NCI-H1417 treated with DMSO at 0.1 percent for 48 hours (cell line): Measurements from ENCODE around the gene CAPN9.

Source experiments
- DNase-seq: peaks from one replicate; lab custom pipeline; 2025; lab: John Stamatoyannopoulos, UW

The CAPN9 gene

DNA sequence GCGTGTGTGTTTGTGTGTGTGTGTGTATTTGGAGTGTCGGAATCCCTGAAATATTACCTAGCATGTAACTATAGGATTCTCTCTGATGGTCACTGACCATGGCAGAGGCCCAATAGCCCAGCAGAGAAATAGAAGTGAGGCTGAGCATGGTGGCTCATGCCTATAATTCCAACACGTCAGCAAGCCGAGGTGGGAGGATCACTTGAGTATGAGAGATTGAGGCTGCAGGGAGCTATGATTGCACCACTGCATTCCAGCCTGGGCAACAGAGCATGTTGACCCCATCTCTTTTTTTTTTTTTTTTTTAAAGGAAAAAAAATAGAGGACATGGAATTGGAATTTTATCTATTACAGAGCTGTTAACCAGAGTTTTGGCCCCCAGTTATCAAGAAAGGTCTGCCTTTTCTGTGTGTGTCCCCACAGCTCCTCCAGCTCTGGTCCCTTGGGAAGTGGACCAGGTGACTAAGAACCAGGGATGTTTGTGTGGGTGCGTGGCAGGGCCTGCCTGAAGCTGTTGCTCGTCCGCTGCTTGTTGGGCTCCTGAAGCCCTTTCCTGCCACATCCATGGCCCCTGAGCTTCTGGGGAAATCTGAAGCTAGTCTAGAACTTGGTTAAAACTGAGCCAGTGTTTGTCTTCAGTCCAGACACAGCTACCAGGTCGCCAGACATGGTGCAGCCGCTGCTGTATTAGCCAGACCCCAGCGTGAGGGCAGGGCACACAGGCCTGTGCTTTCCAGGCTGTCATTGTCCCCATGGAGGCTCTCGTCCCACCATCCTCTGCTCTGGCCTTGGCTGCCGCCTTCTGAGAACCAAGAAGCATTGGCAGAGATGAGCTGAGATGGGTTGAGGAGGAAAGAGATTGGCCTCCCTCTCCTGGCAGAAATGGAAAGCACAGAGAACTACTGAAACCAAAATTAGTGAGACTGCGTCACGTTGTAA, 25.5 kb downstream of the CAPN9 start:
- DNase-seq, result no peak

DNA sequence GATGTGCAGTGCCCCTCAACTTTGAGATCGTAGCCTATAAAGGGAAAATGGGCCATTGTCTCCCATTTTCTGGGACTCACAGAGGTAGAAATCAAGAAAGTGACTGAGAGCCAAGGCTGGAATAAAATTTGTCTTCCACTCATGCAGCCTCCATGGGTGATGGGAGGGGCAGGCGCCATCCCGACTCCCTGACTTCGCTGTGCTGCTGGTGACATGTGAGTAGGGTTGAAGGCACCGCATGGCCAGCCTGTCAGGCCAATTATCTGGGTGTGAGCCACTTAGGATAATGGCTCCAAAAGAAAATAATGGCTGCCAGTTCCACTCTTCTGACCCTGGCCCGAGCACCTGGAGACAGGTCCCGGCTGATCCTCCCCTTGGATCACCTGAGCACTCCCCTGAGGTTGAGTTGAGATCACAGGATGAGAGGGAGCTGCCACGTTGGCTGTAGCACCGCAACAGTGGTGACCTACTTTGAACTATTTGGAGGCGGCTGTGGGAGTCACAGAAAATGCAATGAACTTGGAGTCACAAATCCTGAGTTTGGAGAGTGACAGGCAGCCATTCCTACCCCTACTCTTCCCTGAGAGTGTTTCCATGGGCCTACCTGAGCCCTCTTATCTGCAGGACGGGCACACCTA, 26.3 kb downstream of the CAPN9 start:
- DNase-seq, result no peak

DNA sequence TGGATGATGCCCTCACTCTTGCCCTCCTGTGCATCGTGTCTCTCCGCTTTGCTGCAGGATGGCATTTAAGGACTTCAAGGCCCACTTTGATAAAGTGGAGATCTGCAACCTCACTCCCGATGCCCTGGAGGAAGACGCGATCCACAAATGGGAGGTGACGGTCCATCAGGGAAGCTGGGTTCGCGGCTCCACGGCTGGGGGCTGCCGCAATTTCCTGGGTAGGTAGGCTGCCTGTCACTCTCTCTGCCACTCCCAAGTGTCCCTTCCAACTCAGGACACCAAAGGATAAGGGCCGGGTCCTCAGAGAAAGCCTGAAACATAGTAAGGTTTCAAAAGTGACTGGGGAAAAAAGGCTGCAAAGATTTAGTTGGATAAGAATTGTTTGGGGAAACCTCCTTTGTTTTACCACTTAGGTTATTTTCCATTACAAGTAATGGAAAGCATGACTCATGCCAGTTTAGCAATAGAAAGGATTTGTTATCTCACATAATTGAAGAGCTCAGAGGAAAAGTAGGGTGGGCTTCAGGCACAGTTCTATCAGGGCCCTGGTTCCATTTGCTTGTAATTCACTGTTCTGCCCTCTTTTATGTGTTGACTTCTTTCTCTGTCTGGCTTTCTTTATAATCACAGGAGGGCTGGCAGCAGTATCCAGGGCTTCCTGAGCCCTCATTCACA, 31.9 kb downstream of the CAPN9 start:
- DNase-seq, result no peak

DNA sequence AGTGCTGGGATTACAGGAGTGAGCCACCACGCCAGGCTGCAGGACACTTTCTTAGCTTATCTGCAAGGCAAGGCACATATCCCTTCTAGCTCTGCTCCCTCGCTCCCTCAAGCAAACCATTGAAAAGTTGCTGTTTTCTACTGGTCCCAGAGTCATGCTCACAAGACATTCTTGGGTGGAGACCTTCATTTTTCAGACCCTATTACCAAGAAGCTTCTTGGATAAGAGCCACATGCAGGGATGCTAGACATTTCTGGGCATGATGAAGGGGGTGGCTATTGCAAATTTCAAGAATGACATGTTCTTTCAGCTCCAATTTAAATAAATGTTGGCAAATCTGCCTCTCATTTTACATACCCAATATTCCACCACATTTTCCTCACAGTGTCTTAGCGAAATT, 33.9 kb downstream of the CAPN9 start:
- no peak for DNase-seq

DNA sequence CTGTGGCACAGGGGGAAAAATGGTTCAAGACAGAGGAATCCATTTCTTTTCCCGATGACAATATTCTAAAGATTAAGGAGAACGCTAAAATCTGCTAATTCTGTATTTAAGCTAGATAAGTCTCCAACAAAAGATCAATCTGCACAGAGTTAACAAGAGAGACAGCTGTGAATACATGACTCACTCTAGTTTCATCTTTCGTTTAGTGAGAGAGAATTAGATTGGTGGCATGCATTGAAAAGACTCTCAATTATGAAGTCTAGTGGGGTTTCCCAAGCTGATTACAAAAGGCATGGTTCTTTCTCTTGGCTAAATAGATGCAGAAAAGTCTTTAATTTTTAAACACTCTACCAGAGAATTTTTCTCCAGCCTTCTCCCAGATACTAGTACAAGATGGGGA, 34.4 kb downstream of the CAPN9 start:
- DNase-seq, result no peak

DNA sequence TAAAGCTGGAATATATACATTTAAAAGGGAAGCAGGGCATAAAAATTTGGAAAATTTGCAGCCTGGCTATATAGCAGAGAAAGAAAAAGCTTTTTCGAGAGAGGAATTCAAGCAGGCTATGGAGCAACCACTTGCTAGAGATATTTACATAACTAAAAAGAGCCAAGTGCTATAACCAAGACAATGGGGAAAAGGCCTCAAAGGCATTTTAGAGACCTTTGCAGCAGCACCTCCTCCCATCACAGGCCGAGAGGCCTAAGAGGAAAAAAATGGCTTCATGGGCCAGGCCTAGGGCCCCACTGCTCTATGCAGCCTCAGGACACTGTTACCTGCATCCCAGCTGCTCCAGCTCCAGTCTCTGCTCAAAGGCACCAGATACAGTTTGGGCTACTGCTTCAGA, 37.0 kb downstream of the CAPN9 start:
- no peak for DNase-seq

DNA sequence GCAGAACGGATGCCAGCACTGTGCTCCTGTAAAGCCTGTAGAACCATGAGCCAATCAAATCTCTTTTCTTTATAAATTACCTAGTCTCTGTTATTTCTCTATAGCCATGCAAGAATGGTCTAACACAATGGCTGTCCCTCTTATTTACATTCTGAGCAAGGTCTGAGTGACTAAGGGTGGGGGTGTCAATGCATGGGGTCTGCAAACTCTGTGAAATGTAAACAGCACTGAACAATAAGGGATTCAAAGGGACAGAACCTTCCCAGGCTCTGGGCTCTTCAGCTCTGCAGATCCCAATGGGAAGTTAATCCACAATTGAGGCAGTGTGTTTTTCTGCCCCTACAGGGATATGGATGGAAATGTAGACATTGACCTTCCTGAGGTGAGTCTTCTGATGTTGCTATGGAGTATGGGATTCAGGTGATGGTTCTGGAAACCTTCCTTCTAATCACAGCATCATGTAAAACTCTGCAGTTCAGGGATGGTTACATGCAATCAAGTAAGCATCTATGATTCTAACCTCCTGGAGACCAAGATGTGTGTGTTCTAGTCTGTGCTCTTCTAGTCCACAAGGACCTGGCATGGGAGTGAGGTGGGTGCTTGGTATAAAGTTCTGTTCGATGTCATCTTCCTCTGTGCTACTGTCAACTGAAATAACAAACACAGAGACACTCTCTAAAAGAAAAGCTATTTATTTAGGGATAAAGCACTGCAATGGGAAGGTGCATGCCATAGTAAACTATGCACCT, 38.6 kb downstream of the CAPN9 start:
- DNase-seq, result no peak

DNA sequence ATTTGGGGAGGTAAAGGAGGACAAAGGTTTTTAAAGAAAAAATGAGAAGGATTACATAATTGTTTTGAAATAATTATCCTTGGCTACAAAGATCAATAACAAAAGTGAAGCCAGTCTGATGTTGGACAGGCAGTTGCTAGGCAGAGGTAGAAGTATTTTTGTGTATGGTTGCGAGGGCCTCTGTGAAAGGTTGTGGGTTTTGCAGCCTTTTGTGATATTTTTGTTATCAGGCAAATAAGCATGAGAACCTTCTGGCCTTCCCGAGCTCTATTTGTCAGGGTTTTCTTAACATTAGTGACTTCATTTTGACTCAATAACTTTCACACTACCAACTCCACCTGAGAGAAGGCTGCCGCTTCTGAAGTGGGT, 39.2 kb downstream of the CAPN9 start:
- DNase-seq, result no peak

DNA sequence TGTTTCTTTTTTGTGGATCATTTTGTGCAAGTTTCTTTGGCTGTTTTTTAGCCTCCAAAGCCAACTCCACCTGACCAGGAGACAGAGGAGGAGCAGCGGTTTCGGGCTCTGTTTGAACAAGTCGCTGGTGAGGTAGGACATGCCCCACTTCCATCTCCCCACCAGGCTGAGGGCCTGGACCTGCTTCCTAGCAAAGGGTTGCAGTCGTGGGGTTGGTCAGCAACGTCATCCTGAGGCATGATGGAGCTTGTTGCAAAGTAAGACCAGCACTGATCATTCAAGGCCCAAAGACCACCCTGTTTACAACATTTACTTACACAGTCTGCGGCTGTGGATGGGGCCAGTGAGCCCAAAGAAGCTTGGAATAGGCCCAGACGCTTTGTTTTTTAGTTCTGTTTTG, 40.3 kb downstream of the CAPN9 start:
- no peak for DNase-seq

DNA sequence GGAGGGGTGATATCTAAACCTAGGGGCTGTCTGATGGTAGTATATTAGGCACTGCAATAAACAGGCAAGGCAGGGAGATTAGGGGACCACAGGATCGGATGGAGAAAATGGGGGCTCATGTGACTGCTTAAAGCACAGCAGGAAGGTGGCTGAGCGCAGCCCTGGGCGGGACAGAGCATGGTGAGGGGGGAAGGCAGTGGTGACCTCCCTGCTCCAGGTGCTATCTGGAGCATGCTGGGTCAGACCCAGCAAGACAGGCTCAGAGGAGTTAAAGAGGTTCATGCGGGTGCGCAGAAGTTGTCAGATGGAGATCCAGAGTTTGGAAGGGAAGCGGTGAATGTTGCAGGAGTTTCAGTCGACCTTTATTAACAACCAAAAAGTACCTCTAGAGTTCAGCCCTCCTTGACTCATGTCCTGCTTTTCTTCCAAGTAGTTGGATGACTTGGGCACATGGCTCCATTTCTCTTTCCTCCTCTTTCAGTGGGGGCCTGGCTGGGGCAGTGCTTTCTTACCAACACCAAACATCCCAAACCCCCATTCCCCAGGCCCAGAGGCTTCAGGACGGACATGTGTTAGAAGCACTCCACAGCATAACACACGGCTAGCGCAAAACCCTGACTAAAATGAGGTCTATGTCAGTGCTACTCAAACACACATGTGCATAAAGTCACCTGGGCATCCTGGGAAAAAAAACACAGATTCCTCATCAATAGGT, 41.5 kb downstream of the CAPN9 start:
- DNase-seq, result no peak

DNA sequence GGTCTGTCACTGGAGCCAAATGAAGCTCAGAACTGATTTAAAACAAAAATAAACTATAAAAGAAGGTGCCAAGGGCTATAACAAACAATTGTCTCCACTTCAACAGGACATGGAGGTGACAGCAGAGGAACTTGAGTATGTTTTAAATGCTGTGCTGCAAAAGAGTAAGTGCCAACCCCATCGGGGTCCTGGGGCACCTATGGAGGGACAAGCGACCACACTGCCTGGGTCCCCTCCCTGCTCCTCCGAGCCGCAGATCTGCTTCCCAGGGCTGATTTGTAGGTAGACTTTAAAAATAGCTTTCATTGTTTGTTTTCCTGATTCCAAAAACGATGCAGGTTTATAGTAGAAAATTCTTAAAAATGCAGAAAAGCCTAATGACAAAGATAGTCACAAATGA, 42.8 kb downstream of the CAPN9 start:
- no peak for DNase-seq

DNA sequence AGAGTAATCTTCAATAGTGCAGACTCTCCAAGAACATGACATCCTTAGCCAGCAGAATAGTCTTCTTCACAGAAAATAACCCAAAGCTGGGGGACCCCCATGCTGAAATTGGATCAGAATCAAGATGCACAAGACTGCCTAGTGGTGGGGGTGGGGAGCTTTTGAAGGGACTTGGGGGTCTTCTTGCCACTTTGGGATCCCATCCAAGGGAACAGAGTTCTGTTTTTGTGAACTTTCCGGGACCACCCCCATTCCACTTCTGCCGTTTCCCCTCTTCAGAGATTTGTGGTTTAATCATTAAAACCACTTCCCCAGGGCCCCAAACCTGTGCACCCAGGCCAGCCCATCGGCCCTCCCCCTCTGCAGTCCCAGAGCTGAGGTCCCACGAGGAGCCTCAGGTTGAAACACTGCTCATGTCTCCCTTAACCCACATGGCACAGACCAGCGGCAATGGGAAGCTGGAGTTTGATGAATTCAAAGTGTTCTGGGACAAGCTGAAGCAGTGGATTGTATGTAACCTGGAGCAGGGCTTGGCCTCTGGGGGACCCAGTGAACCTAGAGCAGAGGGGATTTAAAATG, 44.9 kb downstream of the CAPN9 start:
- DNase-seq, result no peak

DNA sequence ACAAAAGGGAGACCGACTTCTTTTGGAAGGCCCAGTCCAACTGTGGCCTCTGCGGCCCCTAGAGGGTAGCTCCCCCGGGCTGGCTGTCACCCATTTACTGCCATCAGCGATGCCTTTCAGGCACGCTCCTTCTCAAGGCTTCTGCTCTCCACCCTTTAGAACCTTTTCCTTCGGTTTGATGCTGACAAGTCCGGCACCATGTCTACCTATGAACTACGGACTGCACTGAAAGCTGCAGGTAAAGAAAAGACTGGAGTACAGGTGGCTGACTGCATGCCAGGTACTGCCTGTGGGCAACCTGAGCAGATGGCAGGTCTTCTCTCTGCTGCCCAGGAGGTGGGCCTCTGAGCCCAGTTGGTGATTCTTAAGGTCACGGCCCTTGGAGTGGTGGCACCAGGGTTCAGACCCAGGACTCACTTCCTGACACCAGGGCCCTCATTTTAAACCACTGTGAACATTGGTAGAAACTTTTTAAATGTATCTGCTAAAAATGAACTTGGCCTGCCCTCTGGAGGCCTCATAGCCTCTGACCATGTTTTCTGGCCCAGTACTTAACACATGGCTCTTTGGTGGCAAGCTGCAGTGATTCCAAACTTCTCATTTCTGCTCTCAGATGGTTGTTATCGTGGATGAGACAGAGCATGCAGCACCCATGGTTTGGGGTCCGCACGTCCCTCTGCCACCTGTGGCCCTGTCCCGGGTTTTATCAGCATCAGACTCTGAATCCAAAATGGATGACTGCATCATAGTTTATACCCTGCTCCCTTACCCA, 45.7 kb downstream of the CAPN9 start:
- no peak for DNase-seq

DNA sequence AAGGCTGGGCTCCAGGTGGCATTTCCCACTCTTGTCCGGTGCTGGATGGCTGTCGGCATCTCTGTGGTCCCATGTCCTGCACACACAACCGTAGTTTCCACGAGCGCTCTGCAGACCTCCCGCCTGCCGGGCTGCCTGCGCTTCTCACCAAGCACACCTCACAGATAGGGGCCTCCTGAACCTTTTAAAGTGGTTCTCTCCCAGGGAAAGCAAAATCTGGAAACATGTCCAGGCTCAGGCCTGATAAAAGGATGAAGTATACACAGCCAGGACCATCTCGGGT, 46.2 kb downstream of the CAPN9 start:
- no peak for DNase-seq

DNA sequence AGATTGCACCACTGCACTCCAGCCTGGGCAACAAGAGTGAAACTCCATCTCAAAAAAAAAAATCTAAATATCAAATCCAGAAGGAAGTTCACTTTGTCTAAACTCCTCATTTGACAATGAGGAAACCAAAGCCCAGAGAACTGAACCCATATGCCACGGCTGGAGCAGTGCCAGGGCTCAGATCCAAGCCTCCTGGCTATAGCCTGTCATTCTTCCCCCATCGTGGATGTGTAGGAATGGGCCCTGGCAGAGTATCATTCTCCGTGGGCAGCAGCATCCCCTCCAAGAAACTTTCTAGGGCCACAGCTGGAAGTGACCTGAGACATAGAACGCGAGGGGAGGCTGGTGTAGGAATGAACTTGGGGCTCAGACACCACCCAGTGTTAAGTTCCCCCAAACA, 47.2 kb downstream of the CAPN9 start:
- no peak for DNase-seq

DNA sequence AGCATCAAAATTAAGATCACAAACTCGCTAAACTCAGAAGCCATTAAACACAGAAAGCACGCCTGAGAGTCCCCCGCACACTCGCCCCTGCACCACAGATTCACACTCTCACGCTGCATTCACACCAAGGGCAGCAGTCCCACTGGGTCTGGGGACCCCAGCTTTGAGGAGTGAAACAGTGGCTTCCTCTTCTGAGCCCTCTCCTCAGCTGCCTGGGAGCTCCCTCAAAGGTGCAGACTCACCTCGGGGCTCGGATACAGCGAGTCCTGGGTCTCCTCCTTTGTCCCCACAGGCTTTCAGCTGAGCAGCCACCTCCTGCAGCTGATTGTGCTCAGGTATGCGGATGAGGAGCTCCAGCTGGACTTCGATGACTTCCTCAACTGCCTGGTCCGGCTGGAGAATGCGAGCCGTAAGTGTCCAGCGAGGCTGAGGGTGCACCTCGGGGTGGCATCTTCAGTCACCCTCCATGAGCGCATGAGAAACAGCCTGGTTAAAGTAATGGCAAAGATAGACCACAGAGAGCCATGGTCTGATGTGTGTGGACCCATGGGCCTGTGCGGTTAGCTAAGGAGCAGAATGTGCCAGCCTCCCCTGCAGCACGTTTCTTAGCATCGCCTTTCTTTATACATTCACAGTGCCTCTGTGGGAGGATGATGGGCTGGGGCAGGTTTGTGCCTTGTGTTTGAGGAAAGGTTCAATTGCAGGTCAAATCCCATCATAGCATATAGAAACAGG, 47.9 kb downstream of the CAPN9 start:
- no peak for DNase-seq

DNA sequence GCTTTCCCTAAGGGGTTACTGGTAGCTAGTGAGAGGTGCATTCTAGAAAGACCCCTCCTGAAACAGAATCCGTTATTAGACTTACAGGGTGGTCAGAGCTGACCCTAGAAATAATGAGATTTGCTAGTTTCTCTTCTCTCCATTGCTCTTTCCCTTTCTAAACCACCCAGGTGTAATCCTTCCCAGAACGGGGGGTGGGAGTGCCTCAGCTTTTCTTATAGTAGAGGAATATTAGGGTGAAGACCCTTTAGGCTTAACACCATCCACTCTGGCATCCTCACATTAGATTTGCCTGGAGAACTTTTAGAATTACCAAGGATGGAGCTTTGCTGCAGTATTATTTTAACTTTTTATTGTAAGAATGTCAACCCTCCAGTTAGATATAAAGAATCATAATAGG, 49.4 kb downstream of the CAPN9 start:
- DNase-seq, result no peak

DNA sequence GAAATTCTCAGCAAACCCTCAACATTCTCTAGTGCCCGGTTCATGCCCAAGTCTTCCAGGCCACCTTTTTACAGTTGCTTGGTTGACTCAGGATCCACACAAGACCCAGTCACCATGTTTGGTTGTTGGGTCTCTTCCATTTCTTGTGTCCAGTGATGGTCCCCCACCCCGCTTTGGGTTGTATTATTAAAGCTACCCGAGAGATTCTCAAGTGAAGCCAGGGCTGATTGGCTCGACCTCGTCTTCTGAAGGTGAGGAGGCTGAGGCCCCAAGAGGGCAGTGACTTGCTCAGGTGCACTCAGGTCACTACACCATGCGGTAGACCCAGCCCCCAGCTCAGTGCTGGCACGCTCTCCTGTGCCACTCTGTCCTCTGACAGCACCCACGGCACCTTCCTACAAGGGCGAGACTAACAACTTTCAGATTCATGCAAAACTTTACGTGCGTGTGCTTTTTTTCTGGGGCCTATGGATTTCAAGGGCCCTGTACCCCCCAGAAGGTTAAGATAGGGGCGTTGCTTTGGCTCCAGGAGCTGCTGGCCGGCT, 50.3 kb downstream of the CAPN9 start:
- DNase-seq, result no peak

DNA sequence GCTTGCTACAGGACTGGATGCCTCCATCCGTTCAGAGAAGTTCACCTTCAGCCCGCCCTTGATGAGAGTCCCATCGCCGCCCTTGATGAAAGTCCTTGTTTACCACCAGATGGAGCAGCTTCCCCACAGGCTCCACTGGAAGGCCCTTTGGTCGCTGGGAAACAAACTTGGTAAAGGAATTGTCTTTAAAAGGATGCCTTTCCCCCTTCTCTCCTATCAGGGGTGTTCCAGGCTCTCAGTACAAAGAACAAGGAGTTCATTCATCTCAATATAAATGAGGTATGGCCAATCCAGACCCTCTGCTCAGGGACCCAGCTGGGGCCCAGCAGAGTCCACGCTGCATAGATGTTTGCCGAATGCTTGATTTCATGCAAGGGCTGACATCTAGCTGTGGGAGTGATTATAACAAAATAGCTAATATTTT, 50.8 kb downstream of the CAPN9 start:
- no peak for DNase-seq

DNA sequence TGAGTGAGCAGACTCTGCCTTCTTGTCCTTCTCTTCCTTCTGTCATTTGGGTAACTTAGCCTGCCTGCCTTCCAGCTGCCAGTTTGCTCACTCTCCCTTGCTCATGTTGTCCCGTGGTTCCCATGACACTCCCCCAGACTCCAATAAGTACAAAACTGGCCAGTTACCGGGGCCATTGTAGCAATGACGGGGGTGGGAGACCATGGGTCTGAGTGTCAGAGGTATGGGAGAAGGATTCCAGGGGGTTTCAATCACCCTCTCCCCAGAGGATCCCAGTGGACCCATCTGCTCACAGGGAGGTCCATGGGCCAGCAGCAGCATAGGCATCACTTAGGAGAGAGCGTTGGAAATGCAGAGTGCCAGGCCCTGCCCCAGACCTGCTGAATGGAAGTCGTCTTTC, 51.3 kb downstream of the CAPN9 start:
- no peak for DNase-seq
